ENCODE data around the gene CD48. TPM values are rescaled to one million over a fixed set of nuclear protein-coding genes. Genes with fewer than 3 reads are reported as not detected.

Gene CD48
- total RNA-seq (2014; rRNA removed; shearing (Covaris generic)): not detected in 2 replicates

GRCh38 chr1:160711602-160712311 lies at the start of gene CD48:
Gene CD48, minus strand, starts transcription at chr1:160711822. Its CDS starts 59 bp downstream, at chr1:160711763.
- no peak for DNase-seq (ENCODE audit: low spot score)

- DNase-seq (ENCODE audit: low spot score): no peak
These were observed 49.4 kb upstream of the CD48 start for GRCh38 chr1:160761046-160761445.

GRCh38 chr1:160759740-160760139 lies 48.1 kb upstream of the CD48 start:
- DNase-seq (ENCODE audit: low spot score): no peak

- no peak for DNase-seq (ENCODE audit: low spot score)
These were observed 46.9 kb upstream of the CD48 start for GRCh38 chr1:160758521-160758920.

GRCh38 chr1:160756849-160757201 lies 45.2 kb upstream of the CD48 start:
- DNase-seq (ENCODE audit: low spot score): no peak

GRCh38 chr1:160755911-160756848 lies 44.6 kb upstream of the CD48 start:
- DNase-seq (ENCODE audit: low spot score): no peak

- DNase-seq (ENCODE audit: low spot score): no peak
These were observed 43.8 kb upstream of the CD48 start for GRCh38 chr1:160755461-160755860.

GRCh38 chr1:160753594-160753993 lies 42.0 kb upstream of the CD48 start:
- DNase-seq (ENCODE audit: low spot score): no peak

GRCh38 chr1:160752924-160753323 lies 41.3 kb upstream of the CD48 start:
- DNase-seq (ENCODE audit: low spot score): no peak

- DNase-seq (ENCODE audit: low spot score): no peak
These were observed 40.8 kb upstream of the CD48 start for GRCh38 chr1:160752406-160752805.

GRCh38 chr1:160750608-160751007 lies 39.0 kb upstream of the CD48 start:
- DNase-seq (ENCODE audit: low spot score): no peak

- DNase-seq (ENCODE audit: low spot score): no peak
These were observed 37.3 kb upstream of the CD48 start for GRCh38 chr1:160748878-160749269.

GRCh38 chr1:160748181-160748877 lies 36.7 kb upstream of the CD48 start:
- peak; percentile 74 for DNase-seq (ENCODE audit: low spot score)

- no peak for DNase-seq (ENCODE audit: low spot score)
These were observed 36.1 kb upstream of the CD48 start for GRCh38 chr1:160747717-160748116.

- DNase-seq (ENCODE audit: low spot score): peak; percentile 71
These were observed 35.3 kb upstream of the CD48 start for GRCh38 chr1:160746836-160747500.

GRCh38 chr1:160745551-160745950 lies 33.9 kb upstream of the CD48 start:
- no peak for DNase-seq (ENCODE audit: low spot score)

- no peak for DNase-seq (ENCODE audit: low spot score)
These were observed 33.4 kb upstream of the CD48 start for GRCh38 chr1:160744852-160745520.

GRCh38 chr1:160744199-160744851 lies 32.7 kb upstream of the CD48 start:
- no peak for DNase-seq (ENCODE audit: low spot score)

GRCh38 chr1:160743266-160743665 lies 31.6 kb upstream of the CD48 start:
- no peak for DNase-seq (ENCODE audit: low spot score)

GRCh38 chr1:160742428-160743127 lies 31.0 kb upstream of the CD48 start:
- no peak for DNase-seq (ENCODE audit: low spot score)

Data from A172 (cell line).